SK-N-SH treated with all-trans-retinoic acid at 6 μM for 48 hours (cell line): Measurements from ENCODE around the gene RAB11FIP3.

Experiments used
- CREB5 ChIP-seq: fragments of 250-450 bp; sonication (Bioruptor Pico); IDR thresholded peaks from 2 replicates; pipeline ENCODE4 v1.5.1; 2020; ENCODE audit warnings: low read depth, mild to moderate bottlenecking, moderate library complexity
- ISL1 ChIP-seq: fragments of 250-450 bp; sonication (Bioruptor Pico); IDR thresholded peaks from 2 replicates; pipeline ENCODE4 v2.1.2; 2022; ENCODE audit warnings: mild to moderate bottlenecking, moderate library complexity
- PATZ1 ChIP-seq: fragments of 250-450 bp; sonication (Bioruptor Pico); IDR thresholded peaks from 2 replicates; pipeline ENCODE4 v1.8.0; 2020; ENCODE audit warnings: mild to moderate bottlenecking, moderate library complexity, borderline replicate concordance
- TCF4 ChIP-seq: fragments of 250-450 bp; sonication (Bioruptor Pico); IDR thresholded peaks from 2 replicates; pipeline ENCODE4 v1.8.0; 2021; ENCODE audit warnings: mild to moderate bottlenecking, moderate library complexity, borderline replicate concordance
- ZFP3 ChIP-seq: fragments of 250-450 bp; sonication (Bioruptor Pico); IDR thresholded peaks from 2 replicates; pipeline ENCODE4 v1.5.0; 2020; ENCODE audit warnings: mild to moderate bottlenecking, moderate library complexity
- ZFP30 ChIP-seq: fragments of 450-650 bp; formaldehyde crosslinking; IDR thresholded peaks from 2 replicates; pipeline ENCODE4 v1.5.0; 2022; ENCODE audit warnings: mild to moderate bottlenecking, moderate library complexity

GRCh38 chr16:392450-393030 lies 32.9 kb upstream of the RAB11FIP3 start:
- no peak for TF ChIP-seq TCF4 (CRISPR knock-in tag)
- TF ChIP-seq PATZ1 (CRISPR knock-in tag): no peak
- TF ChIP-seq CREB5 (CRISPR knock-in tag): no peak
- no peak for TF ChIP-seq ZFP30
- no peak for TF ChIP-seq ISL1
- TF ChIP-seq ZFP3 (CRISPR knock-in tag): no peak
